Endothelial cell of coronary artery (primary cell): ENCODE data around the gene EN2. TPM values are rescaled to one million over a fixed set of nuclear protein-coding genes. Genes with fewer than 3 reads are reported as not detected.

ENCODE experiments used
- total RNA-seq: library from RNA; depleted of rRNA; stranded (reverse); fragments of >200 nt; gene quantifications from 2 replicates; pipeline ENCODE4 v1.2.3, GENCODE V29; 2014

The EN2 gene
- 0.09 TPM in 1 of 2 replicates, not detected in the other for total RNA-seq

GRCh38 chr7:155458111-155458877, at the start of gene EN2:
Gene EN2 (plus strand): TSS chr7:155458129. CDS start chr7:155458378, 249 bp downstream.

Other genes with a start within 250 kb of the EN2 start
- 18.3 and 26.5 TPM in 2 replicates for gene INSIG1, start 160.3 kb upstream of the EN2 start, total RNA-seq
- not detected in 2 replicates for gene CNPY1, start 88.4 kb downstream of the EN2 start, total RNA-seq
- 27.5 and 37.6 TPM in 2 replicates for gene RBM33, start 186.5 kb downstream of the EN2 start, total RNA-seq